ENCODE results near the gene SAMMSON. TPM values are rescaled to one million over a fixed set of nuclear protein-coding genes. Genes with fewer than 3 reads are reported as not detected.

The SAMMSON gene
- total and polyA plus RNA-seq, 9 of the 15 experiments (the other 6 are each of a cell fraction or from before 2014, with no cell fraction given), result 0.65 to 4.4 (median 1.9) TPM

GRCh38 chr3:69999140-70000027, at the start of gene SAMMSON (continued):
- TF ChIP-seq MLLT1 (IDR thresholded peaks at IDR 0.05), result 0 out of 4 replicates have a peak, but pooled peaks of 1 of the 2 experiments have one; percentile 11
- no peak for TF ChIP-seq HIVEP1 (CRISPR knock-in tag; IDR thresholded peaks at IDR 0.05)
- no peak for TF ChIP-seq MXI1 (IDR thresholded peaks at IDR 0.05; ENCODE audit: low read depth, low read length)
- TF ChIP-seq MYC (IDR thresholded peaks at IDR 0.05; ENCODE audit: low read depth, low read length), result peak; percentile 73
- no peak for TF ChIP-seq MYC (CRISPR knock-in tag; IDR thresholded peaks at IDR 0.05; ENCODE audit: borderline replicate concordance, low read depth)
- TF ChIP-seq, protein P1, sequence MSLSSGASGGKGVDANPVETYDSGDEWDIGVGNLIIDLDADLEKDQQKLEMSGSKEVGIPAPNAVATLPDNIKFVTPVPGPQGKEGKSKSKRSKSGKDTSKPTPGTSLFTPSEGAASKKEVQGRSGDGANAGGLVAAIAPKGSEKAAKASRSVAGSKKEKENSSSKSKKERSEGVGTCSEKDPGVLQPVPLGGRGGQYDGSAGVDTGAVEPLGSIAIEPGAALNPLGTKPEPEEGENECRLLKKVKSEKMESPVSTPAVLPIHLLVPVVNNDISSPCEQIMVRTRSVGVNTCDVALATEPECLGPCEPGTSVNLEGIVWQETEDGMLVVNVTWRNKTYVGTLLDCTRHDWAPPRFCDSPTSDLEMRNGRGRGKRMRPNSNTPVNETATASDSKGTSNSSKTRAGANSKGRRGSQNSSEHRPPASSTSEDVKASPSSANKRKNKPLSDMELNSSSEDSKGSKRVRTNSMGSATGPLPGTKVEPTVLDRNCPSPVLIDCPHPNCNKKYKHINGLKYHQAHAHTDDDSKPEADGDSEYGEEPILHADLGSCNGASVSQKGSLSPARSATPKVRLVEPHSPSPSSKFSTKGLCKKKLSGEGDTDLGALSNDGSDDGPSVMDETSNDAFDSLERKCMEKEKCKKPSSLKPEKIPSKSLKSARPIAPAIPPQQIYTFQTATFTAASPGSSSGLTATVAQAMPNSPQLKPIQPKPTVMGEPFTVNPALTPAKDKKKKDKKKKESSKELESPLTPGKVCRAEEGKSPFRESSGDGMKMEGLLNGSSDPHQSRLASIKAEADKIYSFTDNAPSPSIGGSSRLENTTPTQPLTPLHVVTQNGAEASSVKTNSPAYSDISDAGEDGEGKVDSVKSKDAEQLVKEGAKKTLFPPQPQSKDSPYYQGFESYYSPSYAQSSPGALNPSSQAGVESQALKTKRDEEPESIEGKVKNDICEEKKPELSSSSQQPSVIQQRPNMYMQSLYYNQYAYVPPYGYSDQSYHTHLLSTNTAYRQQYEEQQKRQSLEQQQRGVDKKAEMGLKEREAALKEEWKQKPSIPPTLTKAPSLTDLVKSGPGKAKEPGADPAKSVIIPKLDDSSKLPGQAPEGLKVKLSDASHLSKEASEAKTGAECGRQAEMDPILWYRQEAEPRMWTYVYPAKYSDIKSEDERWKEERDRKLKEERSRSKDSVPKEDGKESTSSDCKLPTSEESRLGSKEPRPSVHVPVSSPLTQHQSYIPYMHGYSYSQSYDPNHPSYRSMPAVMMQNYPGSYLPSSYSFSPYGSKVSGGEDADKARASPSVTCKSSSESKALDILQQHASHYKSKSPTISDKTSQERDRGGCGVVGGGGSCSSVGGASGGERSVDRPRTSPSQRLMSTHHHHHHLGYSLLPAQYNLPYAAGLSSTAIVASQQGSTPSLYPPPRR (CRISPR knock-in tag; IDR thresholded peaks at IDR 0.05; ENCODE audit: borderline replicate concordance), result no peak
- TF ChIP-seq, protein P2, sequence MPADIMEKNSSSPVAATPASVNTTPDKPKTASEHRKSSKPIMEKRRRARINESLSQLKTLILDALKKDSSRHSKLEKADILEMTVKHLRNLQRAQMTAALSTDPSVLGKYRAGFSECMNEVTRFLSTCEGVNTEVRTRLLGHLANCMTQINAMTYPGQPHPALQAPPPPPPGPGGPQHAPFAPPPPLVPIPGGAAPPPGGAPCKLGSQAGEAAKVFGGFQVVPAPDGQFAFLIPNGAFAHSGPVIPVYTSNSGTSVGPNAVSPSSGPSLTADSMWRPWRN (IDR thresholded peaks at IDR 0.05; ENCODE audit: low read depth), result no peak
- TF ChIP-seq TOE1 (IDR thresholded peaks at IDR 0.05; ENCODE audit: borderline replicate concordance), result peak; percentile 42; the same call in 1 of the 2 replicates
- no peak for TF ChIP-seq TOE1 (CRISPR knock-in tag; IDR thresholded peaks at IDR 0.05; ENCODE audit: borderline replicate concordance, low read depth)
- TF ChIP-seq ESRRA (IDR thresholded peaks at IDR 0.05; ENCODE audit: borderline replicate concordance, low read depth), result no peak
- TF ChIP-seq NR2C2 (CRISPR knock-in tag; IDR thresholded peaks at IDR 0.05), result no peak
- TF ChIP-seq NR2C2 (tag; IDR thresholded peaks at IDR 0.05), result no peak
- no peak; the same call in 1 of the 2 replicates for TF ChIP-seq NCOA6 (IDR thresholded peaks at IDR 0.05)
- TF ChIP-seq ZNF655 (CRISPR knock-in tag; IDR thresholded peaks at IDR 0.05), result no peak
- peak; percentile 97 for TF ChIP-seq E2F1 (CRISPR knock-in tag; IDR thresholded peaks at IDR 0.05)

Data from K562 (cell line).